PC-3 (cell line): ENCODE measurements around the gene RPS6KA2. TPM values are rescaled to one million over a fixed set of nuclear protein-coding genes. Genes with fewer than 3 reads are reported as not detected.
"Not testable (repeated sequence)": the region's sequence is repeated elsewhere in the genome, so short reads cannot be mapped to it uniquely, and the experiment has no call there.

ENCODE experiments used
- ATAC-seq: fragments of 200-7000 bp; cut with Tn5 transposase; 2 replicates; pipeline ENCODE4 v1.9.1; 2020; ENCODE audit warnings: mild to moderate bottlenecking, moderate library complexity
- BruUV-seq: library from RNA; stranded (reverse); fragments of 400-500 nt; replicated peaks from 2 replicates; lab custom pipeline; 2021; lab: Mats Ljungman, UMichigan
- CTCF ChIA-PET: fragments of 300-600 bp; sonication (Branson Sonifier 250); formaldehyde crosslinking; loops from one replicate; lab custom pipeline; 2022; ENCODE audit warnings: antibody characterized with exemption; lab: Charles Lee
- POLR2A ChIA-PET: fragments of 300-600 bp; sonication (Branson Sonifier 250); formaldehyde crosslinking; loops from one replicate; lab custom pipeline; 2022; ENCODE audit warnings: antibody characterized with exemption; ENCODE audit not compliant: unreplicated experiment; lab: Charles Lee
- DNase-seq: peaks from one replicate; pipeline ENCODE4 v3.0.0-alpha.2; 2015
- H2AFZ ChIP-seq: fragments of 300-600 bp; sonication (generic); 2 replicates; pipeline ENCODE4 v1.6.0; 2016; ENCODE audit warnings: antibody characterized with exemption, low read length
- H3F3A ChIP-seq: fragments of 300-600 bp; sonication (generic); one replicate; pipeline ENCODE4 v1.6.0; 2017; ENCODE audit warnings: antibody characterized with exemption, low read length, control low read depth, mild to moderate bottlenecking; ENCODE audit not compliant: unreplicated experiment
- H3K27ac ChIP-seq: fragments of 300-600 bp; sonication (generic); 2 replicates; pipeline ENCODE4 v1.5.1; 2016; ENCODE audit warnings: mild to moderate bottlenecking, low read length
- H3K27me3 ChIP-seq: fragments of 300-600 bp; sonication (generic); 2 replicates; pipeline ENCODE4 v1.6.1; 2016; ENCODE audit warnings: low read length, mixed read lengths
- H3K36me3 ChIP-seq: fragments of 300-600 bp; sonication (generic); 2 replicates; pipeline ENCODE4 v1.6.1; 2016; ENCODE audit warnings: low read depth, mixed run types, low read length, mixed read lengths
- H3K4me1 ChIP-seq: fragments of 300-600 bp; sonication (generic); 2 replicates; pipeline ENCODE4 v1.5.1; 2016; ENCODE audit warnings: low read length; ENCODE audit not compliant: insufficient read depth
- H3K4me2 ChIP-seq: fragments of 300-600 bp; sonication (generic); 2 replicates; pipeline ENCODE4 v1.6.0; 2016; ENCODE audit warnings: low read length
- H3K4me3 ChIP-seq: fragments of 300-600 bp; sonication (generic); 2 replicates; pipeline ENCODE4 v1.5.1; 2016; ENCODE audit warnings: mild to moderate bottlenecking, low read length, mixed read lengths
- H3K79me2 ChIP-seq: fragments of 300-600 bp; sonication (generic); 2 replicates; pipeline ENCODE4 v1.6.1; 2017; ENCODE audit warnings: low read length, mixed read lengths
- H3K9ac ChIP-seq: fragments of 300-600 bp; sonication (generic); 2 replicates; pipeline ENCODE4 v1.6.0; 2016; ENCODE audit warnings: mild to moderate bottlenecking, low read length
- H3K9me2 ChIP-seq: fragments of 300-600 bp; sonication (generic); replicated peaks from 2 replicates; pipeline ENCODE4 v1.6.1; 2016; ENCODE audit warnings: mixed run types, low read length, mixed read lengths
- H3K9me3 ChIP-seq: fragments of 300-600 bp; sonication (generic); 2 replicates; pipeline ENCODE4 v1.6.1; 2016; ENCODE audit warnings: low read length, mixed read lengths
- H4K20me1 ChIP-seq: fragments of 300-600 bp; sonication (generic); 2 replicates; pipeline ENCODE4 v1.6.1; 2016; ENCODE audit warnings: low read length, mixed read lengths
- CTCF ChIP-seq: fragments of 300-600 bp; sonication (generic); conservative IDR thresholded peaks from 2 replicates; pipeline ENCODE4 v1.5.1; 2017; ENCODE audit warnings: antibody characterized with exemption, low read depth, mild to moderate bottlenecking, low read length
- EZH2 ChIP-seq: fragments of 300-600 bp; sonication (generic); IDR thresholded peaks from one replicate; pipeline ENCODE4 v1.6.1; 2017; ENCODE audit warnings: antibody characterized with exemption, mild to moderate bottlenecking, low read length; ENCODE audit not compliant: unreplicated experiment
- EZH2phosphoT487 ChIP-seq: fragments of 300-600 bp; sonication (generic); IDR thresholded peaks from 2 replicates; pipeline ENCODE4 v1.6.1; 2018; ENCODE audit warnings: mild to moderate bottlenecking, antibody characterized with exemption, low read length, borderline replicate concordance
- intact Hi-C: fragments of 100-400 bp; cut with micrococcal nuclease; formaldehyde crosslinking; loops from 2 replicates; pipeline ENCODE4 v1.9.0; 2023
- total RNA-seq: library from RNA; depleted of rRNA; stranded (reverse); fragments of >200 nt; gene quantifications from 2 replicates; pipeline ENCODE4 v1.2.3, GENCODE V29; 2014

RPS6KA2 gene
- total RNA-seq, 1 experiment from 2014 or later: 5.1 TPM

- Histone ChIP-seq H3K9me2 (no peaks in the 10 kb centered on the region), H3K9me3 (no peaks in the 10 kb centered on the region), H3F3A (peaks cover 3% of the 10 kb centered on the region), H3K79me2 (no peaks in the 10 kb centered on the region), H3K4me1 (peaks cover 39% of the 10 kb centered on the region), H3K27me3 (no peaks in the 10 kb centered on the region), H4K20me1 (no peaks in the 10 kb centered on the region), H3K36me3 (no peaks in the 10 kb centered on the region), H3K27ac (peak overlapping the region; percentile 100), H3K4me2 (peak overlapping the region; percentile 88), H3K9ac (peak overlapping the region; percentile 88), H2AFZ (peak overlapping the region; percentile 81), H3K4me3 (peak overlapping the region; percentile 59)
- DNase-seq: peak; percentile 91
- TF ChIP-seq EZH2 (no peak), EZH2phosphoT487 (no peak), CTCF (no peak)
- ATAC-seq: peak; percentile 86
- ChIA-PET CTCF (interaction anchor here (0.5 to 0.6 kb wide), 2 partner anchors 15 to 97 kb away, joined by 3 to 7 read pairs; no protein-coding TSS in a partner anchor), POLR2A (interaction anchor here (0.8 kb wide), 1 partner anchor 97 kb away, joined by 5 read pairs; the partner anchor contains the start of gene RPS6KA2)
- BruUV-seq: TSS peak; percentile 18
- intact Hi-C loops: loop anchor here (1.0 to 5.0 kb wide), 4 partner anchors 15 to 97 kb away; partner anchors contain the start of gene RPS6KA2
Observed at GRCh38 chr6:166530211-166531095, 96.6 kb downstream of the RPS6KA2 start.

DNA sequence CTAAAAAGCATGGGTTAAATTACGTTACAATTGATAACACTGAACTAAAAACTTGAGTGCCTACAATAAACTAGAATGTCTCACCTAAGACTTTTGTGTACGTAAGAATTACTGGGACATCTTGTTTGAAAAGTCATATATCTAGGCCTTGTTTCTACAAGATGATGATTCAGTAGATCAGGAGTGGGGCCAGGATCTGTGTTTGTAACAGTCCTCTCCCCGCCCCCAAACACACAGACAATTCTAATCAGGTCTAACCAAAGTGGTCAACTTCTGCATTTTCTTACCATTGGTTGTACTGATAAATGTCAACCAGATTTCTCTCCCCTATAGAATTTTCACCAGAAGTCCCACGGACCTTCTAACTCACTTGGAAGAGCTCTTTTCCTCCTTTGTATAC, 97.5 kb downstream of the RPS6KA2 start:
- peak overlapping the region; percentile 88 for H3K4me2 ChIP-seq
- TF ChIP-seq EZH2phosphoT487 (no peak), CTCF (no peak), EZH2 (no peak)
- intact Hi-C loops: no loop called here
- H3K9me3 ChIP-seq: no peaks in the 10 kb centered on the region
- peak overlapping the region; percentile 88 for H3K9ac ChIP-seq
- no peaks in the 10 kb centered on the region for H4K20me1 ChIP-seq
- H3K27me3 ChIP-seq: no peaks in the 10 kb centered on the region
- no TSS peak for BruUV-seq
- H3K79me2 ChIP-seq: no peaks in the 10 kb centered on the region
- no peaks in the 10 kb centered on the region for H3K36me3 ChIP-seq
- DNase-seq (peak; percentile 62), ATAC-seq (peak; percentile 43)
- ChIA-PET CTCF (no interaction called here), POLR2A (no interaction called here)
- peaks cover 3% of the 10 kb centered on the region for H3F3A ChIP-seq
- no peaks in the 10 kb centered on the region for H3K9me2 ChIP-seq
- H3K4me1 ChIP-seq: peaks cover 39% of the 10 kb centered on the region
- no peak overlapping the region for H2AFZ ChIP-seq
- H3K4me3 ChIP-seq: peak overlapping the region; percentile 59; the same call in 1 of the 2 replicates
- peak overlapping the region; percentile 100 for H3K27ac ChIP-seq

GRCh38 chr6:166529058-166529457, 98.0 kb downstream of the RPS6KA2 start:
- BruUV-seq, POLR2A ChIA-PET, intact Hi-C loops: not testable (repeated sequence)

More at GRCh38 chr6:166529058-166529457, 98.0 kb downstream of the RPS6KA2 start:
- H3K27ac ChIP-seq: peak overlapping the region; percentile 100
- H3K27me3 ChIP-seq, H3F3A ChIP-seq, ATAC-seq, H3K79me2 ChIP-seq, H3K9me3 ChIP-seq, H3K36me3 ChIP-seq, CTCF ChIA-PET, H2AFZ ChIP-seq, H4K20me1 ChIP-seq, H3K9ac ChIP-seq, H3K9me2 ChIP-seq, DNase-seq, H3K4me3 ChIP-seq: not testable (repeated sequence)
- H3K4me1 ChIP-seq: peaks cover 39% of the 10 kb centered on the region
- peak overlapping the region; percentile 88; the same call in 1 of the 2 replicates for H3K4me2 ChIP-seq
